Trophoblast cell (in vitro differentiated cells and primary cell): ENCODE data around the gene SLC22A23.
A peak's percentile ranks its signal among the peaks of the same experiment; 100 is the strongest.

Experiments
- DNase-seq, 2 donors: peaks; one replicate each; pipeline ENCODE4 v3.0.0-alpha.2; 2016
- H2AFZ ChIP-seq: 2 replicates; pipeline ENCODE4 v1.6.1; 2013; ENCODE audit warnings: low read length, moderate library complexity, mild to moderate bottlenecking; ENCODE audit not compliant: insufficient read depth, poor library complexity
- H2AK5ac ChIP-seq: 2 replicates; pipeline ENCODE4 v1.6.1; 2013; ENCODE audit warnings: mild to moderate bottlenecking, low read length
- H2BK120ac ChIP-seq: 2 replicates; pipeline ENCODE4 v1.6.1; 2013; ENCODE audit warnings: low read length, mild to moderate bottlenecking, moderate library complexity; ENCODE audit not compliant: insufficient read depth, poor library complexity
- H2BK12ac ChIP-seq: 2 replicates; pipeline ENCODE4 v1.6.1; 2013; ENCODE audit warnings: mild to moderate bottlenecking, low read length, moderate library complexity
- H2BK5ac ChIP-seq: 2 replicates; pipeline ENCODE4 v1.6.1; 2013; ENCODE audit warnings: low read length, low read depth, moderate library complexity, mild to moderate bottlenecking; ENCODE audit not compliant: poor library complexity
- H3K14ac ChIP-seq: 2 replicates; pipeline ENCODE4 v1.6.1; 2013; ENCODE audit warnings: mild to moderate bottlenecking, low read length
- H3K18ac ChIP-seq: 2 replicates; pipeline ENCODE4 v1.6.1; 2013; ENCODE audit warnings: mild to moderate bottlenecking, low read length
- H3K23ac ChIP-seq: 2 replicates; pipeline ENCODE4 v1.6.1; 2013; ENCODE audit warnings: low read length
- H3K27ac ChIP-seq: 2 replicates; pipeline ENCODE4 v1.5.1; 2013; ENCODE audit warnings: low read depth, mild to moderate bottlenecking, inconsistent platforms, low read length, moderate library complexity
- H3K27me3 ChIP-seq: 2 replicates; pipeline ENCODE4 v1.6.1; 2013; ENCODE audit warnings: inconsistent platforms, mild to moderate bottlenecking, low read length, moderate library complexity; ENCODE audit not compliant: insufficient read depth
- H3K36me3 ChIP-seq, 2 experiments: 1 replicate in 1 of 2; 2 replicates in 1 of 2; pipeline ENCODE4 v1.6.1; 2013; ENCODE audit warnings: low read length in 2 of 2, mild to moderate bottlenecking in 2 of 2, moderate library complexity in 1 of 2; ENCODE audit not compliant: insufficient read depth in 2 of 2, control insufficient read depth in 1 of 2
- H3K4ac ChIP-seq: 2 replicates; pipeline ENCODE4 v1.6.1; 2013; ENCODE audit warnings: low read depth, mild to moderate bottlenecking, low read length, moderate library complexity
- H3K4me1 ChIP-seq, 2 experiments: 1 replicate in 1 of 2; 2 replicates in 1 of 2; pipeline ENCODE4 v1.6.1; 2013; ENCODE audit warnings: low read length in 2 of 2, mild to moderate bottlenecking in 2 of 2, moderate library complexity in 1 of 2; ENCODE audit not compliant: insufficient read depth in 2 of 2, control insufficient read depth in 1 of 2
- H3K4me2 ChIP-seq: 2 replicates; pipeline ENCODE4 v1.6.1; 2013; ENCODE audit warnings: inconsistent platforms, mild to moderate bottlenecking, low read length, moderate library complexity
- H3K4me3 ChIP-seq: 2 replicates; pipeline ENCODE4 v1.5.1; 2013; ENCODE audit warnings: mild to moderate bottlenecking, low read depth, low read length, inconsistent platforms
- H3K79me1 ChIP-seq: one replicate; pipeline ENCODE4 v1.6.1; 2013; ENCODE audit warnings: low read length
- H3K79me2 ChIP-seq: 2 replicates; pipeline ENCODE4 v1.6.1; 2013; ENCODE audit warnings: low read length, mild to moderate bottlenecking; ENCODE audit not compliant: control insufficient read depth, insufficient read depth, poor library complexity
- H3K9ac ChIP-seq: 2 replicates; pipeline ENCODE4 v1.6.1; 2013; ENCODE audit warnings: mild to moderate bottlenecking, low read length
- H3K9me3 ChIP-seq: 2 replicates; pipeline ENCODE4 v1.6.1; 2013; ENCODE audit warnings: low read depth, mild to moderate bottlenecking, control low read depth, inconsistent platforms, low read length; ENCODE audit not compliant: insufficient read depth
- H4K12ac ChIP-seq: 2 replicates; pipeline ENCODE4 v1.6.1; 2013; ENCODE audit warnings: low read depth, mild to moderate bottlenecking, low read length, moderate library complexity
- H4K8ac ChIP-seq: 2 replicates; pipeline ENCODE4 v1.6.1; 2013; ENCODE audit warnings: low read depth, mild to moderate bottlenecking, low read length, moderate library complexity
- H4K91ac ChIP-seq: one replicate; pipeline ENCODE4 v1.6.1; 2013; ENCODE audit warnings: low read depth, mild to moderate bottlenecking, low read length, moderate library complexity
- WGBS: extraction: QIAGEN DNeasy Blood & Tissue Kit; methylation state at CpG from one replicate; pipeline ENCODE4 v1.1.7; 2013; ENCODE audit warnings: missing lambda C conversion rate; ENCODE audit not compliant: insufficient read length, insufficient coverage; ENCODE audit errors: extremely low coverage; 5-methylcytosine and 5-hydroxymethylcytosine counted together

The SLC22A23 gene

GRCh38 chr6:3484946-3485345, 28.1 kb upstream of the SLC22A23 start:
- H3K9me3 ChIP-seq = peaks cover 1% of the 10 kb centered on the region
- H2BK12ac ChIP-seq = no peak overlapping the region
- H4K91ac ChIP-seq = no peak overlapping the region
- no peak overlapping the region for H3K14ac ChIP-seq
- H2BK5ac ChIP-seq = no peak overlapping the region
- no peaks in the 10 kb centered on the region for H3K36me3 ChIP-seq
- no peak overlapping the region for H4K12ac ChIP-seq
- H3K79me2 ChIP-seq = no peaks in the 10 kb centered on the region
- peaks cover 5 to 12% of the 10 kb centered on the region in 2 experiments for H3K4me1 ChIP-seq
- H3K4me3 ChIP-seq = no peak overlapping the region
- no peak overlapping the region for H3K23ac ChIP-seq
- no CpG with 5 or more reads among the region's 11 CpGs for WGBS
- no peak overlapping the region for H2BK120ac ChIP-seq
- no peak overlapping the region for H3K18ac ChIP-seq
- no peak overlapping the region for H3K4ac ChIP-seq
- no peak overlapping the region for H4K8ac ChIP-seq
- H3K79me1 ChIP-seq = peaks cover 8% of the 10 kb centered on the region
- no peak overlapping the region for H3K27ac ChIP-seq
- no peaks in the 10 kb centered on the region for H3K27me3 ChIP-seq
- no peak for DNase-seq
- no peak overlapping the region for H2AFZ ChIP-seq
- H3K4me2 ChIP-seq = no peak overlapping the region
- no peak overlapping the region for H3K9ac ChIP-seq
- no peak overlapping the region for H2AK5ac ChIP-seq

- no CpG with 5 or more reads among the region's 8 CpGs for WGBS
- no peak overlapping the region for H3K4me2 ChIP-seq
- H3K23ac ChIP-seq = no peak overlapping the region
Measured at GRCh38 chr6:3484192-3484591, 27.3 kb upstream of the SLC22A23 start.

DNA sequence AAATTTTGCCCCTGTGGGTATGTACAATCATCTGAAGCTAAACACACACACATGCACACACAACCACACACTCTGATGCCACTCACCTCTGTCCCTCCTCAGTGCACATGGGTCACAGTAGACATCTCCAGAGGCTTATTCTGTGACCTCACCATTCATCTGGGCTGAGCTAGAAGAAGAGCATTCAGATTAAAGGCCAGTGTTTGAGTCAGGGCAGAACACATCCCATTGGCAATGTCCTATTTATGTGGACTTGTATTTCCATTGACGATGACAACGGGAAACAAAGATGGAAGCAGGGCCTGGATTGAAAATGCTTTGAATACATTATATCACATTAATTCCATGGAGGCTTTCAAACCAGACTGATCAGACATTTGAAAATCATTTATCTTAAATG, 26.8 kb upstream of the SLC22A23 start:
- peaks cover 0 to 3% of the 10 kb centered on the region in 2 experiments for H3K4me1 ChIP-seq
- no peak overlapping the region for H3K27ac ChIP-seq
- H3K79me2 ChIP-seq = no peaks in the 10 kb centered on the region
- H3K4me2 ChIP-seq = no peak overlapping the region
- H2AK5ac ChIP-seq = no peak overlapping the region
- H3K23ac ChIP-seq = no peak overlapping the region
- no peak overlapping the region for H3K9ac ChIP-seq
- H4K91ac ChIP-seq = no peak overlapping the region
- H3K27me3 ChIP-seq = no peaks in the 10 kb centered on the region
- WGBS = no CpG with 5 or more reads among the region's 2 CpGs
- H2AFZ ChIP-seq = no peak overlapping the region
- no peak overlapping the region for H2BK5ac ChIP-seq
- H3K4ac ChIP-seq = no peak overlapping the region
- H2BK12ac ChIP-seq = no peak overlapping the region
- H3K36me3 ChIP-seq = no peaks in the 10 kb centered on the region
- DNase-seq = no peak
- H2BK120ac ChIP-seq = no peak overlapping the region
- H3K79me1 ChIP-seq = peaks cover 2% of the 10 kb centered on the region
- no peak overlapping the region for H3K4me3 ChIP-seq
- H3K18ac ChIP-seq = no peak overlapping the region
- H4K8ac ChIP-seq = no peak overlapping the region
- H3K14ac ChIP-seq = no peak overlapping the region
- no peak overlapping the region for H4K12ac ChIP-seq
- H3K9me3 ChIP-seq = peaks cover 1% of the 10 kb centered on the region

More at GRCh38 chr6:3484192-3484591, 27.3 kb upstream of the SLC22A23 start:
- H3K14ac ChIP-seq = no peak overlapping the region
- no peak overlapping the region for H4K91ac ChIP-seq
- H3K4ac ChIP-seq = no peak overlapping the region
- H2AK5ac ChIP-seq = no peak overlapping the region
- H2BK5ac ChIP-seq = no peak overlapping the region
- H3K79me2 ChIP-seq = no peaks in the 10 kb centered on the region
- peak; percentile 63 to 68 for DNase-seq
- H4K12ac ChIP-seq = no peak overlapping the region
- no peak overlapping the region for H3K18ac ChIP-seq
- no peak overlapping the region for H4K8ac ChIP-seq
- H3K4me1 ChIP-seq = peaks cover 0 to 6% of the 10 kb centered on the region in 2 experiments
- H3K9ac ChIP-seq = no peak overlapping the region
- no peak overlapping the region for H3K27ac ChIP-seq
- H2BK120ac ChIP-seq = no peak overlapping the region
- peaks cover 1% of the 10 kb centered on the region for H3K9me3 ChIP-seq
- no peak overlapping the region for H2BK12ac ChIP-seq
- peaks cover 2% of the 10 kb centered on the region for H3K79me1 ChIP-seq
- H3K4me3 ChIP-seq = no peak overlapping the region
- H3K27me3 ChIP-seq = no peaks in the 10 kb centered on the region
- H2AFZ ChIP-seq = no peak overlapping the region
- no peaks in the 10 kb centered on the region for H3K36me3 ChIP-seq

DNA sequence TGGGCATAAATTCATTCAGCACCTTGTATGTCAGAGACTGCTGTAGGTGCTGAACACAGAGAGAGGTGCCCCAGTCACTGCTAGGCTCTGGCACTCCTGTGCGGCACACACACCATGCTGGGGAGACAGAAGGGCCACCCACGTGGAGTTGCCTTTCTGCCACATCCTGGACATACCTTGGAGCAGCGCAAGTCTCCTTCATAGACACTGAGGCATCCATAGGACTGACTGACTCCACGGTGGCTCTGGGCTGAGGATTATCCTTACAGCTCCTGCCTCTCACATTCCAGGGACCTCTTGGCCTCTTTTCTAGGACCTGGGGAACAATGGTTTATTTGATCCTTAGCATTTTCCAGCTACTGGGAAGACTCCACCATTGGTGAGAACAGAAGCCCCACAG, 26.0 kb upstream of the SLC22A23 start:
- peaks cover under 1% of the 10 kb centered on the region for H3K79me1 ChIP-seq
- no peak for DNase-seq
- H3K4ac ChIP-seq = no peak overlapping the region

More for the DNA sequence above, 26.0 kb upstream of the SLC22A23 start:
- no peak overlapping the region for H4K91ac ChIP-seq
- H2BK120ac ChIP-seq = no peak overlapping the region
- no peak overlapping the region for H2BK12ac ChIP-seq
- H3K79me2 ChIP-seq = no peaks in the 10 kb centered on the region
- H3K23ac ChIP-seq = no peak overlapping the region
- H3K14ac ChIP-seq = no peak overlapping the region
- H3K36me3 ChIP-seq = no peaks in the 10 kb centered on the region
- no peak overlapping the region for H4K8ac ChIP-seq
- H2AFZ ChIP-seq = no peak overlapping the region
- no peak overlapping the region for H3K18ac ChIP-seq
- no peak overlapping the region for H3K27ac ChIP-seq
- no peak overlapping the region for H3K4me2 ChIP-seq
- H3K4me3 ChIP-seq = no peak overlapping the region
- H3K9ac ChIP-seq = no peak overlapping the region
- peaks cover 1% of the 10 kb centered on the region for H3K9me3 ChIP-seq
- no peaks in the 10 kb centered on the region for H3K27me3 ChIP-seq
- no peak overlapping the region for H4K12ac ChIP-seq
- H2AK5ac ChIP-seq = no peak overlapping the region
- no peak overlapping the region for H2BK5ac ChIP-seq
- no CpG with 5 or more reads among the region's 4 CpGs for WGBS
- H3K4me1 ChIP-seq = no peaks in the 10 kb centered on the region
